Measurements from ENCODE around the gene C1orf105.

Gene C1orf105

DNA sequence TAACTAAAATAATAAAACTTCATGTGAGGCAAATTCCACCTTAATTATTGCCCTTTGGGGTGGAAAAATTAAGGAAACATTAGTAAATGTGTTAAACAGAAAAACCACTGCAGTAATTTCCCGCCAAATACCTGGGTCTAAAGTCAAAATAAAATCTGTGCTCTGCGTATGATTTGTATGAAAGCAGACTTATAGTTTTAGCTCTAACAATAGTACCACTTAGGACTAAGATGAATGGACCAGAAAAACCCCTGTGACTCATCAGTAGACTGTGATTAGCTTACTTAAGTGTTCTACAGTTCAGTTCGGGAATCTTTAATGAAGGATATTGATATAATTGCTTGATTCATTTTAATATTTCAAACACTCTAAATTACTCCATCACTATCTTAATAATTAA lies 23.3 kb upstream of the C1orf105 start:
- no peak for DNase-seq (ENCODE audit: low spot score)

DNA sequence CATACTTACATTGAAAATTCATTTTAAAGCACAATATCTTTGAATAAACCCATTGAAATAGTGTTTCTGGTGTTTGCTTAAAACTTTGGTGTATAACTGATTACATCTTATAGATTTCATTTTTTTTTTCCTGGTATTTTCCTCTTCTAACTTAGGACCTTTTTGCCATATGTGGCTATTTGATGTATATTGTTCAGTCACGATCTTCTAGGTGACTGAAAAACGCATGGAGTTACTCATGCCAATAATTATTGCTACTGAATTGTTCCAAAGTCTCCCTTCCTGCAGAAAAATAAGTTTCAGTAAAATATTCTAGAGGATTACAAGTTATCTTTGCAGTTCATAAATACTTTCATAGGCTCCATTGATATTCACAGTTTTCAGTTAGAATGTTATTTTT lies 22.9 kb upstream of the C1orf105 start:
- no peak for DNase-seq (ENCODE audit: low spot score)

DNA sequence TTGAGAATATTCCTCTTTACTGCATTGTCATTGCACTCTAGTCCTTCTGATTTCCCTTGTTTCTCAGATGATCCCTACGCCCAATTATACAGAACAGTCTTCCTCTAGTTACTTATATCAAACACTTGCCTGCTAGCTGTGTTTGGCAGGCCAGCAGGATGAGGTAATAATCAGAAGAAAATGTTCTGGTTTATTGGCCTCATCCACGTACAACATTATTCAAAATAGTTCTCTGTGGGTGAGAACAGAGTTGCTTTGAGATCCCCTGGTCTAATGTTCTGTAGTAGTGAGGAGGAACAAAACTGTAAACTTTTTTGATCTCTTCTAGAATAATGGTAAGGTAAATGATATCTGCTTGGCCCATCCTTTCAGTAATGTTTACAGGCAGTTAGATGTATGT lies 22.3 kb upstream of the C1orf105 start:
- DNase-seq (ENCODE audit: low spot score): no peak

DNA sequence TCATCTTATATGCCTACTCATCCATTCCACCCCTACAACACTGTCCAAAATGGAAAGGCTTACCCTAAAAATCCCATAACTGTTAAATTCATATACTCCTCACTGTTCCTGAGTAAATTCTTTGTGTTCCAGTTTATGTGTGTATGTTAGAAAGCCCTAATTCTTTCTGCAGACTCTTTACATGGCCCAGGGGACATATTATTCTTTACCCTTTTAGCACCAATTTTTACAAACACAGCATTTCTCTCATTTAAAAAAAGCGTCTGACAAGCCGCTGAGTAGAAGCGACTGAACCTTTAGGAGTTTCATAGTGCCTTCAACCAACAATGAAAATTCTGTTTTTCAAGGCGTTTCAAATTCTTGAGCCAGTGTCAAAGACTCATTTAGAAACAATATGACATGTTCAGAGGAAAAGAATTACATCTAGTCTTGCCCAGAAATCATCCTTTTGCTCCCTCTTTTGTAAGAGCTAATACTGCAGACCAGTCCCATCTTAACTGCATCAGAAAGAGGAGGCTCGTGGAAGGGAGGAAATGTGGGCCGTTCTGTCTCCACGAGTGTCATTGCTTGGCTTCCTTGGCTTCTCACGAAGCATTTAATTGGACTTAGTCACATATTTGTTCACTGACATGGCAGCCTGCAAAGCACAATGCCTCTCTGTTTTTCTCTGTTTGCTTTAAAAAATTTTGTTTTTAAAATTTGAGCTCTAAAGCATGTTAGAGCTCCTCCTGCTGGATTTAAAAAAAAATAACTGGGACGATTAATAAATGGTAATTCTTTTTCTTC lies 21.3 kb upstream of the C1orf105 start:
- DNase-seq (ENCODE audit: low spot score): peak; percentile 57

DNA sequence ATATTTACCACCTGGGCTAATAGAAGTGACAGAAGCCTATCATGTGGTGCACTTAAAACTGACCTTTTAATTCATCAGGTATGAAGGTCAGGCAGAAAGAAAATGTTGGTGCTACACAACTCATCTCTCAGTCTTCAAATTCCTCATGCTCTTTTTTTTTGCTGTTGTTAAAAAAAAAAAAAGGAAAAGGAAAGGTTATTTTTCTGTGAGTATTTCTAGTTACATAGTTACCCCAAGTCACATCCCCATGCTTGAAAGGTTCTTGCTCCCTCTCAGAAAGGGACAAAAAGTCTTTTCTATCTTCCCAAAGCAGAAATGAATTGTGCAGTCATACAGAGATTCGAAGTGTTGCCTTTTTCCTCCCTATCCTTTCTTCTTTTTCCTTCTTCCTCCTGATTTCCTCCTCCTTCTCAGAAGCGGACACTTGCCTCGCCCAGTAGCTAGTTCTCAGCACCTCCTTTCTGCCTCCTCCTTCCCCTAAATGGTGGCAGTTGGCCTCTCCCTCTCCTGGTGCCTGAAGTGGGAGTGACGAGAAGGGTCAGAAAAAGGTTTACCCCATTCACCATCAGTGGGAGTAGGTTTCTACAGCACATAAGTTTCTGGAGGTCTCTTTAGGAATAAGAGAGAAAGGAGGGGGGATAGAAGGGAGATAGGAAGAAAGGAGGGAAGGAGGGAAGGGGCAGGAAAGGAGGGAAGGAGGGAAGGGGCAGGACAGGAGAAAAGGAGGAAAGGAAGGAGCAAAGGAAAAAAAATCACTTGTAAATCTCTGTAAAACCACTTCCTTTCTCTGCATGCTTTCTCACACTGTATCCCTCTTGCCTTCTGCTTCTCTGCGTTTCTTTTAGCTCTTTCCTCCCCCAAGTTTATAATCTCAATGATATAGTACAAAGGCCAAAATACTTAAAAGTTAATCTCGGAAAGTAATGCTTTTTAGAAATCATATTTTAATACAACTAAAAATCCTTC lies 20.4 kb upstream of the C1orf105 start:
- DNase-seq (ENCODE audit: low spot score): no peak

DNA sequence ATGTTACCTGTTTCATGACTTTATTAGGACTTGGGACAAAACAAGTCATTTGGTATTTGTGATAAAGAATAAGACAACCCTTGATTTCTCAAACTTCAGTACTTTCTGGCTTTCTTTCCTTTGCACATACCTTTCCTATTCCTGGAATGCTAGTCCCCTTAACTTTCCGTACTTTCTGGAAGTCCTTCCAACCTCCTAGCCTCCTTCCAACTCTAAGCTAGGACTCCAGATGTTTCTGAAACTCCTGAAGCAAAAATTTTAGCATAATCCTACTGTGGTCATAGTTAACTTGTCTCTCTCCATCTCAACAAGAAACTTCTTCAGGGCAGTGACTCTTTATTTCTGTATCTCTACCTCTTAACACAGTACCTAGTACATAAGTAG lies 19.8 kb upstream of the C1orf105 start:
- DNase-seq (ENCODE audit: low spot score): no peak

DNA sequence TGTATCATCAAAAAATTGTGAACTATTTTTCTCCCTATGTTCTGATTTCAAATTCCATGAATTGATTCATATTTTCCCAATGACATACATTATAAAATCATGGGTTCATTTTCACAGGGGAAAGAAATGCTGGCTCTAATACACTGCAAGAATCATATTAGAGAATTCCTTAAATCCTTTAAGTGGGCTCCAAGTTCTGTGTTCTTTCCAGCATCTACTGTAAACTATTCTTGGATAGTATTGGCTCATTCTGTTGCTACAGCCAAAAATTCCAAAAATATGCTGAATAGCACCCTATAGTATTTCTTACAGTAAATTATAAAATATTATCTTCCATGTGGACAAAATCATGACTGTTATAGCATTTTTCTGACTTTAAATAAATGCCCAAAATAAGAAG lies 19.0 kb upstream of the C1orf105 start:
- DNase-seq (ENCODE audit: low spot score): no peak

DNA sequence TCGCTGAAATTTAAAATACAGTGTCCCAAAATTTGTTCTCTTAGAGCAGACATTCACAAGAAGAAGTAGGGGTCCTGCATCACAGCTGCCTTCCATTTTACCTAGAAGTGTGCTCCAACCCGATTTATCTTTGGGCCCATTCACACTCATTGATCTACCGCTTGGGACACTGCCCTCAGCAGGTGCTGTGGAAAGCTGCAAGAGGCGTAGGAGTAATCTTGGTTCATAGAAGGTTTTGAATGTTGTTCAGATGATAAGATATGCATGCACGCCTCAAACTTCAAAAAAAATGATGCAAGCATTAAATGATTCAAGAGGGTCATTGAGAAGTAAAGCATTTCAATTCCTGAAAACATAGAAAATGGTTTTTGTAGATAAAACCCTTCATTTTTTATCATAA lies 18.6 kb upstream of the C1orf105 start:
- no peak for DNase-seq (ENCODE audit: low spot score)

DNA sequence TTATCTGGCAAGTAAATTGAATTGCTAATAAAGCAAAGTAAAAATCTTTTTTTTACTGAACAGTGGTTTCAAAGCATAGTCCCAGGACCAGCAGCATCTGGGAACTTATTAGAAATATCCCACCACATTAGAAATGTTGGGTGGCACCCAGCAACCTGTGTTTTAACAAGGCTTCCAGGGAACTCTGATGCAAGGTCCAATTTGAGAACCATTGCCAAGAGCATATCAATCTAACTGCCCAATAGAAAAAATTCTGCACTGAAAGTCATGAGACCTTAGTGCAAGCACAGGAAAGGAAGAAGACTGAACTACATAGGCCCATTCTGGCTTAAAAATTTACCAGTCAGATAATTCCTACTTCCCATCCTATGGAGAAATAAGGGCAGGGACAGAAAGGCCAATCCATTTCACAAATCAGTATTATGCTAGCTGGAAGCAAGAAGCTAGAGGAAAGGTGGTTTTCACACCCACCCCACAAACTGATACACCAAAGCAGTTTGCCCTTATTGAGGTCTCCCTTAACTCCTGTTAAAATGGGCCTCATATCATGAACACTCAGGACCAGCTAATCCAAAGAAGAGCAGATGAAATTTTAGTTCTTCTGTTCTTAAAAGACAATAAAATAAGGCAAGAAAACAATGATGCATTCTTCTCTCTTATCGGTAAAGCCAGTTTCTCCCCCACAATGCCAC lies 17.5 kb upstream of the C1orf105 start:
- DNase-seq (ENCODE audit: low spot score): no peak

DNA sequence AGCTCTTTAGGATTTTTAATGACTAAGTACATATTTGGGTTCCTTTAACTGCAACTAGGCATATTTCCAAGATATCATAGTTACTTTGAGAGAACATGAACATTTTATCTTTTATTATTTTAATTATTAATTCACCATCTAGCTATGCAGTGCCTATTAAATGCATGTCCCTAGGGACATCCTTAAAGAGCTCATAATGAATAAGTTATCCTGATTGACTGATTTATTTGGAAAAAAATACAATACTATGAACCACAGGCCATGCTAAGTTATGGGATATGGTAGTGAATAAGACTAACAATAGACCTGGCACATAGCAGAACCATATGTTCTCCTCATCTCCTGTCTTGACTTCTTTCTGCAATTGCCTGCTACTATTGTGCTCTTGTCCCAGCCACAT lies 16.4 kb upstream of the C1orf105 start:
- DNase-seq (ENCODE audit: low spot score): no peak

DNA sequence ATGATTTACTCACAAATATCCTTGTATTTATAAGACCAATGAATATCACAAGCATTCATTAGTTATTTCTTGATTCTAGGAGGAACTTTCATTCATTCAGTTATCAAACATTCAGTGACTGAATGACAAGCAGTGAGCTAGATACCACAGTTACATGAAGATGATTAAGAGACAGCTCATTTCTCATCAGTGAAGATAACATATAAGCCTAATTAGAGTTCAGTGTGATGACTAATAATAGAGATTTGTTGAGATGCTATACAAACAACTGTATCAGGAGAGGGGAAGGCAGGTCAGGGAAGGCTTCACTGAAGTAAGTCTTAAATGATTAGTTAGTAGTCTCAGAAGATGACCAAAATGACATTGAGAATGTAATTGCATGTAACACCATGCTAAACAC lies 14.6 kb upstream of the C1orf105 start:
- no peak for DNase-seq (ENCODE audit: low spot score)

DNA sequence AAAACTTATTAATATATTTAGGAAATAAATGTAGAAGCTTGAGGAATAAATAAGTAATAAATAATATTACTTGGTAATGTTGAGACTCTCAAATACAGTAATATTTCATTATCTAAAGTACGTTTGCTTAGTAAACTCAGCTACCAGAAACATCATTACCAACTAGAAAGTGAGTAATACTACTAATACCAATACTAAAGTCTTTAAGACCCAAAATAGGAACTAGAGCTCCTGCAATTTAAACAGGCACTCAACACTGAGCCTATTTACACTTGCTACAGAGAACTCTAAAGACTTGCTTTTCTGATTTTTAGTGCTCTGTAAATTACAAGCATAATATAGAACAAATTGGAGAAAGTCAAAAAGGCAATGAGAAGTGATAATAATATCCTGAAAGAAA lies 13.5 kb upstream of the C1orf105 start:
- DNase-seq (ENCODE audit: low spot score): no peak

DNA sequence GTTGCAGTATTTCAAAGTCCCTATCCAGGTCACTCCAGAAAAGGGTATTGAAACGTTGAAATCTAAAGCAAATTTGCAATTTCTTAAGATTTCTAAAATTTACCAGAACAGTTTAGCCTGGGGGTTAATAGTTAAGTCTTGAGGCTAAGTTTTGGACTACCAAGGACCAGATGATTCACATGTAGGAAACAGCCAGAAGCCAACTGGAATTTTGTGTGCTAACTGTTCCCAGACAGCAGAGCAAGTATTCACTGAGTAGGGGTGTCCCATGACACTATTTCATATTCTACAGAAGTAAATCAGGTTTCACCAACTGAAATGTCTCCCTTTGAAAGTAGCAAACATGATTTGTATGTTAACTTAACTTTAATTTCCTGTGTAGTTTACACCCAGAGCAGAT lies 11.5 kb upstream of the C1orf105 start:
- no peak for DNase-seq (ENCODE audit: low spot score)

DNA sequence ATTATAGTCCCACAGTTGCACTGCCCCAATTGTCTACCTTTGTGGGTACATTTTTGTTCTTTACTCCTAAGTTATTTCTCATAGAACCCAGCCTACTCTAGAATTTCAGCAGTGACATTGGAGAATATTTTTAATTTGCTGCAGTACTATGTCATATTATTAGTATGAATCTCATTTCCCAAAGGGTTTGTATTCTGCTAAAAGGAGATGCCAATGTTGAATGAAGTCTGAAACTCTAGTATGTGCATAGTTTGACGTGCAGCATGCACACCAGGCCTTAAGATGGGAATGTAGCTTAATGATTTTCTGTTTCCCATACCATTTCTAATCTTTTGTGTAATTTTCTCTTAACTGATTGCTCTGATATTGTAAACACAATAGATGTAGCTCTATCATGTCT lies 10.5 kb upstream of the C1orf105 start:
- no peak for DNase-seq (ENCODE audit: low spot score)

DNA sequence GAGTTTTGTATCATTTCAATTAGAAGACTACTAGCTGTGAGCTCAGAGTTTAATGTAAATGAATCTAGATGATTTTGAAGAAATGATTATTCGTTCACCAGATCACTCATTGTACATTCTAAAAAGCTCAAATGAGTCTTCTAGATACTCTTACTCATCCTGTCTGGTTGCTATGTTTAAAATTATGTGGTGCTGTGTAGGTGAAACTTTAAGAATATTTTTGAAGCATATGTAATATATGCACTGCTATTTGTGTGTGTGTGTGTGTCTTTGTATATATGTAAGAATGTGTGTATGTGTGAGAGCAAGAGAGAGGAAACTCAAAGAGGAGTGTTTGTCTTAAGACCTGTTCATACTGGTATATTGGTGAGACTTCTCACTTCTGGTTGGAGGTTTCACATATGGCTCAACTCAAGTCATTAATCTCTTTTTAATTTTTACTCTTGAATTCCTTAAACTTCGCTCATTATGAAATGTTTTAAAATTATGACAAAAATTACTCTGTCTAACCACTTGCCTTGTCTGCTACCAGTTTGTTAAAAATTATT lies 8.6 kb upstream of the C1orf105 start:
- no peak for DNase-seq (ENCODE audit: low spot score)

DNA sequence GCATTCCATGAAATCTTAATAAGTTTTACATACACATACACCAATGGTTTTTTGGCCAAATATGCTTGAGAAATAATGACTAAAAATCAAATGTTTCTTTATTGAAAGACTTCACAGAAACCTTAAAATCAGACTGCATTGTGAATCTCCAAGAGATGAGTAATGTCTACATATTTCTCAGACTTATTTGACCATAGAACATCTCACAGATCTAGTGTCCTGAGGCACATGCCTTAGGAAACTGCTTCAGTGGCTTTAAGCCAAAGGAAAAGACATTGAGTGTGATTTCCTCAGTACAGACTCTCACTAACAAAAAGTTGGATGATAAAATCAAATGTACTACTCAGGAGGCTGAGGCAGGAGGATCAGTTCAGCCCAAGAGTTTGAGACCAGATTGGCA lies 6.2 kb upstream of the C1orf105 start:
- no peak for DNase-seq (ENCODE audit: low spot score)

DNA sequence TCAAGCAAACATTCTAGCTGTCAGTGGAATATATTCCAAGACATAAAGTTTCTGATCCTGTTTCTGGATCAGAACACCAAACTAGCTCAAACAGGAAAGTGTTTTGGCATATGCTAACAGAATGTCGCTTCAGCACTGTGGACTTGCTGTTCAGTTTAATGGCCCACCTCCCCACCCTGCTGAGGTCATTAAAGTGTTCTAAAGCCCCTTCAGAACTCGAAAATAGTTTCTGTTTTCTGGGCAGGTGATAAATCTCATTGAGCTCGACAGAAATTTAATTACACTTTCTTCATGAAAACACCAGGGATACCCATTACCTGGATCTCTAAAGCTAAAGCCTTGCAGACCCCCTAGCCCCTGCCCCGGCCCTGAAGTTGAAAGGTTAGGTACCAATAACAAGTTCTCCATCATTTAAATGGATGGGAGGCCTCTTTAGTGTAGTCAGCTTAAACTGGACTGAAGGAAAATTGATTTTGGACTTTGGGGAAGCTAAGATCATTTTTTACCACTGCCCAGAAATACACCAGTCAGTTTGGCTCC lies 3.9 kb upstream of the C1orf105 start:
- no peak for DNase-seq (ENCODE audit: low spot score)

DNA sequence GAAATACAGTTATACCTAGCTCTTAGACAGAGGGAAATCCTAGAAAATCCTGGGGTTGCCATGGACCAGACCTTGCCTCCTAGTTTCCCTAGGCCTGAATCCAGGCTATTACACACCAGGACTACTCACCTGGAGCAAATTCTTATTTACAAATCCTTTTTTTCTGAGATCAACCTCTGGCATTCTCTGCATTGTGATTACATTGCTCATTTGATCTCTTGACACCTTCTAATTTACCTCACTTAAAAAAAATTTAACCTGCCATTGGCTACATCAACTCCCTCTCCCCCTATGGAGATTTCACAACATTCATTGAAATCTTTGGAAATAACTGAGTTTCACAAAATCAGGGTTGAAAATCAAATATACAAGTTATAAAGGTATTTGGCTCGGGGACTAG lies 2.9 kb upstream of the C1orf105 start:
- DNase-seq (ENCODE audit: low spot score): no peak

DNA sequence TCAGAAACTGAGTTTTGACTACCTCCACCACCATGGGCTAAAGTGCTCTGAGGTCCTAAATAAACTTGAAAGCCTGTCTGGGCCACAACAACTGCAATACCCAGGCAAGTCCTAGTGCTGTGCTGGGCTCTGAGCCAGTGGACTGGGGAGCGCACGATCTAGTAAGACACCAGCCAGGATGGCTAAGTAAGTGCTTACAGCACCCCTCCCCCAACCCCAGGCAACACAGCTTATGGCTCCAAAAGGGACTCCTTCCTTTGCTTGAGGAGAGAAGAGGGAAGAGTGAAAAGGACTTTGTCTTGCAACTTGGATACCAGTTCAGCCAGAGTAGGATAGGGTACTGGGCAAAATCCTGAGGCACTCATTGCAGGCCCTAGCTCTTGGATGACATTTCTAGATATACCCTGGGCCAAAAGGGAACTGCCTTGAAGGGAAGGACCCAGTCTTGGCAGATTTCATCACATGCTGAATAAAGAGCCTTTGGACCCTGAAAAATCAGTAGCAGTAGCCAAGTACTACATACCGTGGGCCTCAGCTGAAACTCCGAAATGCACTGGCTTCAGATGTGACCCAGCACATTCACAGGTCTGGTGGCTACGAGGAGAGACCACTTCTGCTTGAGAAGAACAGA lies 1.6 kb downstream of the C1orf105 start:
- no peak for DNase-seq (ENCODE audit: low spot score)

DNA sequence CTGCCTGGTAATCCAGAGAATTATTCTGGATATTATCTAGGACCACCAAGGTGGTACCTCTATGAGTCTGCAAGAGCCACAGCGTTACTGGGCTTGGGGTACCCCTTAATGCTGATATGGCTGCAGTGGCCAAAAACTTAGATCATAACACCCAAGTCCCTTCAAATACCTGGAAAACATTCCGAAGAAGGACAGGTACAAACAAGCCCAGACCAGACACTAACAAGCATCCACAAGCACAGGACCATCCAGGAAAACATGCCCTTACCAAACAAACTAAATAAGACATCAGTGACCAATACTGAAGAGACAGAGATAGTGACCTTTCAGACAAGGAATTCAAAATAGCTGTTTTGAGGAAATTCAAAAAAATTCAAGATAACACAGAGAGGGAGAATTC lies 2.9 kb downstream of the C1orf105 start:
- DNase-seq (ENCODE audit: low spot score): no peak

DNA sequence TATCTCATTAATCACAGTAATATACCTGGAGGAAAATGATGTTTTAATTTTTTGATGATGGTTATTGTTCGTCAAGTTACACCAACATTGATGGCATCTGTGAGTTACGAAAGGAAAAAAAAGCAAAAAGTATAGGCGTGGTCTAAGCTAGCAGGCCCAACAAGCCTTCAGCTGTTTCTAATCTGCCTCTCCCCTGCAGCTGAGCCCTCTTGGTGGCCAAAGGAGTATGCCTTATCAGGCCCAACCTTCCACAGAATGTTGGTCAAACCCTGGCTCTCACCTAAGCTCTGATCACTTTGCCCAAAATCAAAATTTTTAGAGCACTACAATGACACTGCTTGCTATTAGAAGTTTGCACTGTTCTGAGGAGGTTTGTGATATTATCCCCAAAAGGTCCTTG lies 4.9 kb downstream of the C1orf105 start:
- DNase-seq (ENCODE audit: low spot score): no peak

DNA sequence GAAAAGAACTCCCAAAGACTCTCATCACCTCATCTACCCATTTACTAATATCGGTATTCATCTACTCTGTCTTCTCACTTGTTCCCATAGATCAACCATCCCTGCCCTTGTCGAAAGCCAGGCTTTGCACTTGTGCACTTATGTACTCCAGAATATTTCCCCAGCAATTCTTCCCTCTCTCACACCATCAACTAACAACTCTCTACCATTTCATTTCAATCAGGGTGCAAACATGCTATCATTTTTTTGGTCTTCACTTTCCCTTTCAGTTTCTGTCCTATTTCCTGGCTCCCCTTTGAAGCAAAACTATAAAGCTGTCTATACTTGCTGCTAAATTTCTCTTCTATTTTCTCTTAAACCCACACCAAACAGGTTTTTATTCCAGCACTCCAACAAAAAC lies 6.7 kb downstream of the C1orf105 start:
- peak; percentile 20 for DNase-seq (ENCODE audit: low spot score)
